Measurements from ENCODE around the gene PWWP2A.
"Not testable (repeated sequence)": the region's sequence is repeated elsewhere in the genome, so short reads cannot be mapped to it uniquely, and the experiment has no call there.

- TF ChIP-seq POLR2A, POLR2AphosphoS5 (IDR thresholded peaks at IDR 0.05): not testable (repeated sequence)
- TF ChIP-seq, protein P1, sequence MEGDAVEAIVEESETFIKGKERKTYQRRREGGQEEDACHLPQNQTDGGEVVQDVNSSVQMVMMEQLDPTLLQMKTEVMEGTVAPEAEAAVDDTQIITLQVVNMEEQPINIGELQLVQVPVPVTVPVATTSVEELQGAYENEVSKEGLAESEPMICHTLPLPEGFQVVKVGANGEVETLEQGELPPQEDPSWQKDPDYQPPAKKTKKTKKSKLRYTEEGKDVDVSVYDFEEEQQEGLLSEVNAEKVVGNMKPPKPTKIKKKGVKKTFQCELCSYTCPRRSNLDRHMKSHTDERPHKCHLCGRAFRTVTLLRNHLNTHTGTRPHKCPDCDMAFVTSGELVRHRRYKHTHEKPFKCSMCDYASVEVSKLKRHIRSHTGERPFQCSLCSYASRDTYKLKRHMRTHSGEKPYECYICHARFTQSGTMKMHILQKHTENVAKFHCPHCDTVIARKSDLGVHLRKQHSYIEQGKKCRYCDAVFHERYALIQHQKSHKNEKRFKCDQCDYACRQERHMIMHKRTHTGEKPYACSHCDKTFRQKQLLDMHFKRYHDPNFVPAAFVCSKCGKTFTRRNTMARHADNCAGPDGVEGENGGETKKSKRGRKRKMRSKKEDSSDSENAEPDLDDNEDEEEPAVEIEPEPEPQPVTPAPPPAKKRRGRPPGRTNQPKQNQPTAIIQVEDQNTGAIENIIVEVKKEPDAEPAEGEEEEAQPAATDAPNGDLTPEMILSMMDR (IDR thresholded peaks at IDR 0.05): not testable (repeated sequence)
Observed at GRCh38 chr5:160069120-160069519, 50.1 kb downstream of the PWWP2A start.
